IPS DF 4.7 (cell line): ENCODE data around the gene OSCP1.

Source experiments
- DNase-seq: peaks from one replicate; pipeline ENCODE4 v3.0.0-alpha.2; 2013; ENCODE audit warnings: low spot score; ENCODE audit errors: extremely low read depth

The OSCP1 gene

DNA sequence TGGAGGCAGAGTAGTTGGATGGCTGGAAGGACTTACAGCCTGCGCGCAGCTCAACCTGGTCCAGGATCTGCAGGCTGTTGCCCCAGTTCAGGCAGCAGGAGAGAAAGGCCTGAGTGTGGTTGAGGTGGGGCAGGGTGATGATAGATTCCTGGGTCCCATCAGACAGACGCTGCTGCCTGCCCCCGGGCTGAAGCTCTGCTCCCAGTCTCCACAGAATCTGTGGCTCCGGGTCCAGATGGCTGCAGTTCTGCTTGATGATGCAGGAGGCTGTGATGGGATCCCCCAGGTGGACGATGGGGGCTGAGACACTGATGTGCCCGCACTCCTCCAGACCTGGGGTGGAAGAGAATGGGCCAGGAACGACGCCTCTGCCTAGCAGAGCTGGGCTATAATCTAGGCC lies 25.1 kb upstream of the OSCP1 start:
- DNase-seq: no peak

DNA sequence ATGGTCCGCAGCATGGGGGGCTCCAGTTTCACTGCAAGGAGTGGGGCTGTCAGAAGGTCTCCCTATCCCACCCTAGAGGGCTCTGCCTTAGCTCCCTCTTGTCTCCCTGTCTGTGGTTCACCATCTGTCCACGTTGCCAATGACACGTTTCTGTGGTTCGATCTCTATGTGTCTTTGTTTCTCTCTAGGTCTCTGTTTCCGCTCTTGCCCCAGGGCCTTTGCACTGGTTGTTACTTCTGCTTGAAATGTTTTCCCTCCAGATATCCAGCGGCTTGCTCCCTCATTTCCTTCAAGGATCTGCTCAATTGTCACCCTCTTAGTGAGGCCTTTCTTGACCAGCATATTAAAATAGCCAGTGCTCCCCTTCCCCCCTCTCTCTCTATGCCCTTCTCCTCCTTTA lies 22.4 kb upstream of the OSCP1 start:
- DNase-seq: no peak

DNA sequence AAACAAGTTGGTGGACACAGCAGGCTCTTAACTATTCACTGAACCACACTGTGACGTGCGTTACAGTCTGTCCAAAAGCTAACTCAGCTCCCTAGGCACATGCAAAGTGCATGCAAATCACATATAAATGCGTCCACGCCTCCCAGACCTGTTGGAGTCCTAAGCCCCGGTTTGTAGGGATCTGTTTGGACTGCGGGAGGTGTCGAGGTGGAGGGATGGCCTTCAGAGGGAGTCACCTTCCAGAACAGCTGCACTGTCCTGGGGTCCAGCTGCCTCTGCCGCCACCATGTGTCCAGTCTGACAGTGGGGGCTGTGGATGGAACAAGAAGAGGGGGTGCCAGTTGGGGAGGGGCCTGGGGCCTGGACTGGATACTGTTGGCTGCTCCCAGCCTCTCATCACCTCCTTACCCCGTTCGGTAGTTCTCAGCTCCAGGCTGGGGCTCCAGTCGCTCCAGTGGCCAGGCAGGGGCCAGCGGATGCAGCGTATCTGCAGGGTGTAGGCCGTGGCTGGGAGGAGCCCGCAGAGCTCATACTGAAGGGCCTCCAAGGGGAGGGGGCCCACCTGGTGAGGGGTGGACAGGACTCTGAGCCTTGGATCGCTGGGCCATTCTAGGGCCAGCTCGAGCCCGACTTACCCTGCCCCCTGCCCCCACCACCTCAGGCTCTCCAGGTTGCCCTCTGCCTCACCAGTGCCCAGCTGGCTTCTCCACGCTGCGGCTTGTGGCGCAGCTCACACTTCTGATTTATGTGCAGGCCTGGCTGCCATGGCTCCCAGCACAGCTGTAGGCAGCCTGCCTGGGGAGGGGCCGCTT lies 21.8 kb upstream of the OSCP1 start:
- no peak for DNase-seq

DNA sequence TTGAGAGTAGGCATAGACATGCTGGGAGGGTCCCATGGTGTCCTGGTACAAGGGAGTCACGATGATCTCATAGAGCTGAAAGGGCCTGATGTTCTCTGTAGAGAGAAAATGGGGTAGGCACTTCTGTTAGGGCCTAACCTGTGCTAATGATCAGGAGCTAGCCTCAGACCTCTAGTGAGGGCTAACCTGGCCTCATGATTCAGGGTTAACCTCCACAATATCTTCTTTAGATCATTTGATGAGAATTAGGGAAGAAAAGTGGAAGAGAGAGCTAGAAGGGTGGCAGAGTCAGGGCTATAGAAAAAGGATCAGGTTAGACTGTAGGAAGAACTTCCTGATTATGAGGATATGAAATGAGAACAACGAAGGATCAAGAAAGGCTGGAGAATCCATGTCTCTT lies 18.9 kb upstream of the OSCP1 start:
- DNase-seq: no peak

DNA sequence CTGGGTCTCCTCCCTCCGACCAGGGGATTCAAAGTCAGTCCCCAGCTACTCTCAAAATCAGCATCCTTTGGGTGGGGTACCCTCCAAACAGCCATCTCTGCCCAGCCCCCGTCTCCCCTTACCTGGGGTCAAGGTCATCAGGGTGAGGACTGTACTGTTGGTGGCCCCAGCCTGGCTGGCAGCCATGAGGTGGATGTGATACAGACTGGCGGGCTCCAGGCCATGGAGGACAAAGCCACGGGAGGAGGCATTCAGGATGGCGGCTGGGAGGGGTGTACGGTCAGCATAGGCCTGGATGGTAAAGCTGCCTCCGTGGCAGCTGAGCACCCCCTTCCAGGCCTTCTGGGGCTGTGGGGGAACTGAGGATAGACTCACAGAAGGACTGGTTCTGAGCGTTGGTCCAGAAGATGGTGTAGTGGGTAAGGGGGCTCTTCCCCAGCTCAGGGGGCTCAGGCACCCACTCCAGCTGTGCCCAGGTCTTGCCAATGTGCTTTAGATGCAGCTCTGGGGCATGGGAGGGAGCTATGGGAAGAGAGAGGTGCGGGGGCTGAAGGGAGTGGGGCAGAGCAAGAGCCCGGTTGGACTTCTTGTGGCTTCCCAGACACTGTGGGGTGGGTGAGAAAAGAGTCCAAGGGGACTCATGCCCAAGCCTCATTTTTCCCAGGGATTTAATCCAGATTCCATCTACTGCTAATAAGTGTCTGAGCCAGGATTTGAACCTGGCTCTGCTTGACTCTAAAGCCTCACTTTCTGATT lies 17.6 kb upstream of the OSCP1 start:
- no peak for DNase-seq

DNA sequence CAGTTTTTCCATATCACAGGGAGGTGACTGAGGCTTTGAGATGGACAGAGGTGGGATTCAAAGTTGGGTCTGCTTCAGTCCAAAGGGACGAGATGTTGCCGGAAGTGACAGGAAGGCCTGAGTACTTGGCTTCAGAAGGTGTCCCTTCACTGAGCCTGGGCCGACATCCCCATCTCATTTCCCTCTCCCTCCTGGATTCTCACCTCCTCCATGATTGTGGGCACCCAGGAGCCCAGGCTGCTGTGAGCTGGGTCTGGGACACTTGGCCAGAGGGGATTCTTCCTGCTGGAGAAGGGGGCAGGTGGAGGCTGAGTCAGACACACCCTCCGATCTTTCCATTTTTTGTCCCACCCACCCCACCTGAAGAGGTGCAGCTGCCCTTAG lies 16.8 kb upstream of the OSCP1 start:
- DNase-seq: no peak

DNA sequence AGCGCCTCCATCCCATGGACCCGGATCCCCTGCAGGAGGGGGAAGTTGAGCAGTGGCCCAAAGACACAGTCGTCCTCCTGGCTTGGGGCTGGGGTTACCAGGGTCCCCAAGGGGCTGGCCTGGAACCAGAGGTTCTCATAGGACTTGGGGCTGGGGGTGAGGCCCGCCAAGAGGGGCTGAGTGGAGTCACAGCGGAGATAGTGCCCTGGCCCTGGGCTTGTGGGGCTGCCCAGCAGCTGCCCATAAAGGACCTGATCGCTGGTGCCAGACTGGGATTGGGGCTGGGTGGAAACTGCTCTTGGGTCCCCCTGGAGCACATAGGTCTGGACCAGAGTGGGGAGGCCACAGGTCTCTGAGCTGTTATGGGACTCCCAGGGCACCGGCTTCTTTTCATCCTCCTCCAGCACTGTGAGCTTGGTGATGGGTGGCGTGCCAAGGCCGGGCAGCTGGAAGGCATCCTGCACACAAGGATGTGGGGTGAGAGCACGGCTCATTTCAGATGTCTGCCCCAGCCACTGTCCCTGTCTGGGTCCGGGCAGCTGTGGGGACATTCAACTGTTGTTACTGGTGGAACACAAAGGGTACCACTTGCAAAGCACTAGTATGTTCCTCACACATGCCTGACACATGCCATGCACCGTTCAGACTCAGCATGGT lies 16.2 kb upstream of the OSCP1 start:
- no peak for DNase-seq

DNA sequence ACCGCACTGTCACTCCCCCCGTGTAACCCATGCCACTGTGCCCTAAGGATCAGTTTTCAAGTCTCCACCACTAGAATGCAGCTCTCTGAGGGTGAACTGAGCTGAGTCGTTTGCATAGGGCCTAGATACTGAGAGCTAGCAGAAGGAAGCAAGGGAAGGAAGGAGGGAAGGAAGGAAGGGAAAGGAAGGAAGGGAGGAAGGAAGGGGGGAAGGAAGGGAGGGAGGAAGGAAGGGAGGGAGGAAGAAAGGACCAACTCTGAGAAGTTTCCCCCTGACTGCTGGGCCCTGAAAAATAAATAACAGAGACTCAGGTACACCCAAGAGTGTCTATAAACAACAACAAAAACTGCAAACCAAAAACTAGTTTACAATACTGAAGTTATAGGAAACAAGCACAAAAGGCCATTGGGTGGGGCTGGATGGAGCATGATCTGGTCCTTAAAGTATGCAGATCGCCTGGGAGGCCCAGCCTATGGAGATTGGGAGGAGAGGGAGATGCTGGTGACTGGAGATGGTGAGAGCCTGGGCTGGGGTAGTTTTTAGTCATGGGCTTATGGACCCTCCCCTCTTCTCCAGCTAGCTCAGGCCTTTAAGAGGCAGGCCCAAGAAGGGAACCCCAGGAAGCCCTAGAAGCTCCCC lies 15.6 kb upstream of the OSCP1 start:
- DNase-seq: no peak

DNA sequence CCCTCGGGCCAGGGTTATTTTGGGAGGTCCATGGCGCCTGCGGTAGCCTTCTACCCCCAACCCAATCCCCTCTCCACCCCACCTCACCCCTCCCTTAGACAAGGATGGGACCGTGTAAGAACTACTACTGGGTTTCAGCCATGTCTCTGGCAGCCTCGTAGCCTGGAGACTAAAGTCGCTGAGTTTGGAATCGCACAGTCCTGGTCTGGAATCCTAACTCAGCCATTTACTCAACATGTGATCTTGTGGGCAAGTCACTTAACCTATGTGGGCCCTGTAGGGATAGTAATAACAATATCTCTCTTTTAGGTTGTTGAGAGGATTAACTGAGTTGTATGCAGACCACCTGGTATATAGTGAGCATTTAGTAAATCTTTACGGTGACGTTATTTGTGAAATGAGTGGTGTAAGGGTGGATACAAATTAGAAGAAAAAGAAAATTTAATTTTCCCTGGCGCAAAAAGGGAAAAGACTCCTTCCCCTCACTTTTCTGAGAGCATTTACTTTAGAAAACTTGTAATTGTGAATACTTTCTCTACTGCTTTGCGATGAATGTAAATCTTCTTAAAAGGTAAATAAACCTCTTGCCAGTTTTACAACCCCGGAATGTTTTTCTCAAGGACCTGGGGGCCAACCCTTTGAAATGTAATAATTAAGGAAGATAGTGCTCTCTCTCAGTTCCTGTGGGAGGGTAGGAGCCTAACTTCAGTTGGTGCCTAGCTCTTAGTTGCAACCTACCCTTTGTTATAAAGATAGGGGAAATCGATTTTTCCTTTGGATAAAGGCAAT lies 14.5 kb upstream of the OSCP1 start:
- no peak for DNase-seq

DNA sequence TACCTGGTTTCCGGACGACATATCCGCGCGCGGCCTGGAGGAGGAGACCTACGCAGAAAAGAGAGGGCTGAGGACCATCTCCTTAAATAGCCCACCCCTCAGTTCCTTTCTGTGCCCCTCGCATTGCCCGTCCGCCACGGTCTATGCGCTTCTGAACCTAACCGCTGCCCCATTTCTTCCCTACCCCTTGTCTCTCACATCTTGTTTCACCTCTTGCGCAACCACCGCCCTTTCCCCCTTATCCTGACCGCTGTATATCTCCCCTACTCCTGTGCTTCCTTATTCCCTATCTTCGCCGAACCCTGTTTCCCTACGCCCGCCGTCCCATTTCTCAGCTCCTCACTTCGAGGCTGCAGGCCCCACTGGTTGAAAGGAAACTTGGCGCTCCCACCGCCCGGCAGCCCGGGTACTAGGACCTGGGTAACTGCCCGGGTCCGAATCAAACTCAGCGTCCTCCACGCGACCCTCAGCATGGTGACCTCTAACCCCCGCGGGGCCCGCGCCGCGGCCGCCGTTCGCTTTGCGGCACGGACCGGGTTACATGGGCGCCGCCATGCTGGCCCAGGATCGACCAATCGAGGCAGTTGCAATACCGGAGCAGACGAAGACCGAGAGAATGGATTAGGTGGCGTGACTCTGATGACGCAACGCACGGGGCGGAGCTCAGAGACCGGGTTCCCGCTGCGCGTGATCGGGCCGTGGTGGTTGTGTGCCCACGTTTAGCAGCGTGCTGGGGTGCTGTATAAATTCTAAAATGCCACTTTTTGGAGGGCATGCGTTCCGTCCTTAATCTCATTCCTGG lies 13.8 kb upstream of the OSCP1 start, which contains the start of gene MRPS15:
TSS of gene MRPS15 (minus strand) at position 582 of the 802 bp plus-strand sequence. CDS start at position 473, 109 bp downstream.
- peak; percentile 69 for DNase-seq

DNA sequence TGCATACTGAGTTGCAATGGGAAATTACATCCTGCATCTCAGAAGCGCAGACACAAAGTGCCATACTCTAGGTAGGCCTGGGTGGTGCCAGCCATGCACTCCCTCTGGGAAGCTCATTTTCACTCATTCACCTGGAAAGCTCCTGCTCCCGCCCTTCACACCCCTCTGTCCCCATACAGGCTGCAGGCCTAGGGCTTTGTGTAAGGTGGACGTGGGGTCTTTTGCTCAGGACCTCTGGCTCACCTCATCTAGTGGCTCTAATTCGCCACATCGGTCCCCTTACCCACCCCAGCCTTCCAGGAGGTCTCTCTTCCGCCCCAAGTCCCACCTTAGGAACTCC lies 13.2 kb upstream of the OSCP1 start:
- DNase-seq: no peak

DNA sequence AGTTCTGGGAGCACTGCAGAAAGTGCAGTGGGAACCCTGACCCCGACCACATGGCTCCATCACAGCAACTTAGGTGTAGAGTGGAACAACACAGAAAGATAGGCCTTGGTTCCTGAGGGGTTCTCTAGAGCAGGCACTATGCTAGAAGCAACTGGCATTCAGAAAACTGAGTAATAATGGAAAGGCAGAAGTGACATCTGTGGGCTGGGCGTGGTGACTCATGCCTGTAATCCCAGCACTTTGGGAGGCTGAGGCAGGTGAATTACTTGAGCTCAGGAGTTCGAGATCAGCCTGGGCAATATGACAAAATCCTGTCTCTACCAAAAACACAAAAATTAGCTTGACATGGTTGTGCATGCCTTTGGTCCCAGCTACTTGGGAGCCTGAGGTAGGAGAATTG lies 8.7 kb upstream of the OSCP1 start:
- no peak for DNase-seq

DNA sequence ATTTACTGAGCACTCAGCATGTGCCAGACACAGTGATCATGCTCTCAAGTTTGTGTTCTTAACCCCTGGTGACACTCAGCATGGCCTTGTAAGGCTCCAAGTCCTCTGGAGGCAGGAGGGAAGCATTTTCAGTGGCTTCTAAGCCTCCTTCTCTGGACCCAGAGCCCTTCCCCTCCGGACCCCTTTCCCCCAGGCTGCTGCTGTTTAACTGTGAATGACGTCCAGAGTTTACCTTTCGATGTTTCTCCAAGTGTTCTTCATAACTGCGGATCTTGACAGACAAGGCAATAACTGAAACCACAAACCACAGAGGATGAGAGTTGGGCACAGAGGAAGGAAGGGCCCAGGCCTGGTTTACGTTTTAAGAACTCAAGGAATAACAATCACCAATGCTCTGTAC lies 7.4 kb upstream of the OSCP1 start:
- DNase-seq: no peak

DNA sequence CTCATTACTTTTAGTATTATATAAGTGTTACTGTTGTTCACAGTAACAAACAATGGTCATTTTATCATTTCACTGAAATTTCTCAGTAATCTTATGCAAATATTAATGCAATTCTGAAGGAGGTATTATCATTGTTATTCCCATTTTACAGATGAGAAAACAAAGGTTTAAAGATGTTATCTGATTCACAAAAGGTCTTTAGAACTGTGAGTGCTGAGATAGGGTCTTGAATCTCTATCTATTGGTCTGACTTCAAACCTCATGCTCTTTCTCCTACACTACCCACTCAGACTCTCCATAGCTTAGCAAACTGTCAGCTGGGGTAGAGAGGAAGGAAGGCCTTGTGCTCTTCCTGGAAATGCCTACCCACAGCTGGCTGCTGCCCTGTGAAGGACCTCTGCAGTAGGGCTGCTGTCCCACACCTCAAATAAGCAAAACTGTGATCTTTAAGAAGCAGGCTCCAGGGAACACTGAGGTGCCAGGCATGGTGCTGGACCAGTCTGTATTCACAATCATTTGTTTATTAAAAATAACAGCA lies 6.2 kb upstream of the OSCP1 start:
- no peak for DNase-seq

DNA sequence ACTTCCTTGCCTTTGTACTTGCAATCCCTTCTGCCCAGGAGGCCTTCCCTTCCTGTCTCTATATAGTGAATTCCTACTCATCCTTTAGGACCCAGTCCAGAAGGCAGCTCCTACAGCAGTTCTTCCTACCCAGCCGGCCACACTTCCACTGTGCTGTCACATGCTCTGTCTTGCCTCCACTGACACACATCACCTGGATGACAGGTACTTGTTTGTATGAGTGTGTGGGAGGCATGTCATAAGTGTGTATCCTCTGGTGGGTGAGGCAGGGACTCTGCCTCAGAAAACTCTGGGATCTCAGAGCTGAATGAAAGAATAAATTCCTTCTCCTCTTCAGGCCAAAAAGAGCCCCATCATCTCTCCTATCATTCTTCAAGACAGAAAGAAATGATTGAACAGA lies 5.1 kb upstream of the OSCP1 start:
- no peak for DNase-seq

DNA sequence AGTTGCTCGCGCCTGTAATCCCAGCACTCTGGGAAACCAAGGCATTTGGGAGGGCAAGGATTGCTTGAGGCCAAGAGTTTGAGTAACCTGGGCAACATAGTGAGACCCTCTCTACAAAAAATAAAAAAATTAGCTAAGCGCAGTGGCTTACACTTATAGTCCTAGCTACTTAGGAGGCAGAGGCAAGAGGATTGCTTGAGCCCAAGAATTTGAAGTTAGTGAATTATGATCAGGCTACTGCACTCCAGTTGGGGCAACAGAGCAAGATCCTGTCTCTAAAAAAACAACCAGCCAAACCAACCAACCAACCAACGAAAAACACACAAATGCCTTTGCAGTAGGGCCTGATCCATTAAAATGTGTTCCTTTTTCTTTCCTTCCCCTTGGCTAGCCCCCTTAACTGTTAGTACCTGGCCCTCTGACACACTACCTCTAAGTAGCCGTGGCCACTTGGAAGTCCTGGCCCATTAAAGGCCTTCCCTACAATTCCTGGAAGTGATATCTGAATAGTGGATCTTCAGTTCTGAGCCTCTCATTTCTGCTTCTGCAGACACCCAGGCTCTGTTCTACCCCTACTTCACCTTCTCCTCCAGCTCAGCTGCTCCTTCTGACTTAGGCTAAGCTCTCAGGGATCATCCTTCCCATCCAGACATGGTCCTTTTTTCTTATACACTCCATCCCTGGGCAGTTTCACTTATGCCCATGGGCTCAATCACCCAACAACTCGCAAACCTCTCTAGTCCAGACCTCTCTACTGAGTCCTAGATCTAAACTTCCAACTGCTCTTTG lies 3.5 kb upstream of the OSCP1 start:
- no peak for DNase-seq

DNA sequence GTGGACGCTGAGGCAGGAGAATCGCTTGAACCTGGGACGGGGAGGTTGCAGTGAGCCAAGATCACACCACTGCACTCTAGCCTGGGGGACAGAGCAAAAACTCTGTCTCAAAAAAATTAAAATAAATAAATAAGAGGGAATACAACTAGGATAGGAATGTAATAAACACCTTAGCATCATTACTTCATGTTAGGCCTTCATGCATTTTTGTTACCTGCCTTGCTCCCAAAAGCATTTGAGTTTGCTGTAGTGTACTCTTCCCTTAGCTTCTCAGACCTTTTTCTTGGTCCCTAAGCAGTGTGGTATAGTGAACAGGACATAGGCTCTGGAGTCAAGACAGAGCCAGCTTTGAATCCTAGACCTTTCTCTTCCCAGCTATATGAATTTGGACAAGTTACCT lies 2.8 kb upstream of the OSCP1 start:
- no peak for DNase-seq

DNA sequence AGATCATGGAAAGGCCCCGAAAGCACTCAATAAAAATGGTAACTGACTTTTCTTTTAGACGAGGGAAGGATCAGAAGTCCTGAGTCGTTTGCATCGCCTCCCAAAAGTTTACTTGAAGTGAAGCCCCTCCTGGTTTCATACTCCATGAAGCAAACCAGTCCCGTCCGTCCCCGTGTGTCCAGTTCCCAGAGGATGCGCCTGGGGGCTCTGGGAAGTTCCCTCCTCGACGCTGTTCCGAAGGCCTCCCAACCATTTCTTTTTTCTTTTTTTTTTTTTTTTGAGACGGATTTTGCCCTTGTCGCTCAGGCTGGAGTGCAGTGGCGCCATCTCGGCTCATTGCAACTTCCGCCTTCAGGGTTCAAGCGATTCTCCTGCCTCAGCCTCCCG lies 661 bp upstream of the OSCP1 start:
- DNase-seq: no peak

DNA sequence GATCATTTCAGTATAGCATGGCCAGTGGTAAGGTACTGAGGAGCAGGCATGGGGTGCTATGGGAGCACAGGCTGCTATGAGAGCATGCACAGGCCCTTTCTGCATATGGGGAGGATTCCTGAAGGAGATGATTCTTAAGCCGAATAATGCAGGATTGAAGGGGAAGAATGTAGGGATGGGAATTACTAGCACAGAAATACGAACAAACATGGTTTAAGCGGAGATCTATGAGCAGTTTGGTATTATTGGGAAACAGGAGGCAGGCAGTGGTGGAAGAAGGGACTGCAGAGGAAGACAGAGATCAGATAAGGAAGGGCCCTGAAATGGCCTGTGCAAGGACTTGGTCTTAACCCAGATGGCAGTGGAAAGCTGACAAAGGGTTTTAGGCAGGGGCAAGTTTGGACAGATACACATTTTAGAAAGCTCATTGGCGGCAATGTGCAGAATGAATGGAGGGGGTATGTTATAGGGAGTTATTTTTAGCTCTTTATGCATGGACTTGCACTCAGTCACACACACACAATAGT lies 1.7 kb downstream of the OSCP1 start:
- no peak for DNase-seq
